Fibroblast of lung (primary cell): ENCODE data around the gene PIP4K2A. TPM values are rescaled to one million over a fixed set of nuclear protein-coding genes. Genes with fewer than 3 reads are reported as not detected.
A peak's percentile ranks its signal among the peaks of the same experiment; 100 is the strongest.

Experiments used
- DNase-seq, 2 donors: peaks; one replicate each; pipeline versions ENCODE4 v3.0.0 to v3.0.0-alpha.2; 2010; ENCODE audit warnings: low read depth in 2 of 2
- H2AFZ ChIP-seq: 2 replicates; pipeline ENCODE4 v1.5.1; 2012; ENCODE audit warnings: low read length, control low read depth, inconsistent platforms
- H3K27ac ChIP-seq: 2 replicates; pipeline ENCODE4 v1.5.1; 2011; ENCODE audit warnings: low read length, control low read depth; ENCODE audit not compliant: insufficient read depth
- H3K27me3 ChIP-seq: 2 replicates; pipeline ENCODE4 v1.5.1; 2011; ENCODE audit warnings: mild to moderate bottlenecking, low read length; ENCODE audit not compliant: control insufficient read depth, insufficient read depth
- H3K36me3 ChIP-seq: 2 replicates; pipeline ENCODE4 v1.5.1; 2011; ENCODE audit warnings: low read length; ENCODE audit not compliant: control insufficient read depth, insufficient read depth
- H3K4me1 ChIP-seq: 2 replicates; pipeline ENCODE4 v1.5.1; 2011; ENCODE audit warnings: low read length; ENCODE audit not compliant: control insufficient read depth, insufficient read depth; ENCODE audit errors: extremely low read depth
- H3K4me2 ChIP-seq: 2 replicates; pipeline ENCODE4 v1.5.1; 2011; ENCODE audit warnings: low read length, control low read depth; ENCODE audit not compliant: insufficient read depth; ENCODE audit errors: extremely low read depth
- H3K4me3 ChIP-seq, 4 experiments: fragments of 200-600 bp in 1 of 4; sonication (generic) in 1 of 4; replicated peaks in 1 of 4; 2 replicates each; pipeline ENCODE4 v1.5.1; 2011 to 2016; ENCODE audit warnings: low read length in 4 of 4, low read depth in 3 of 4, mild to moderate bottlenecking in 3 of 4, control low read depth in 2 of 4, inconsistent platforms in 1 of 4, mixed read lengths in 1 of 4; ENCODE audit not compliant: insufficient read depth in 1 of 4; ENCODE audit errors: control extremely low read depth in 1 of 4
- H3K79me2 ChIP-seq: 2 replicates; pipeline ENCODE4 v1.5.1; 2012; ENCODE audit warnings: mild to moderate bottlenecking, low read length, inconsistent platforms; ENCODE audit not compliant: control insufficient read depth, insufficient read depth
- H3K9ac ChIP-seq: 2 replicates; pipeline ENCODE4 v1.5.1; 2011; ENCODE audit warnings: mild to moderate bottlenecking, low read length, control low read depth; ENCODE audit not compliant: insufficient read depth
- H3K9me3 ChIP-seq: 2 replicates; pipeline ENCODE4 v1.5.1; 2012; ENCODE audit warnings: low read depth, low read length; ENCODE audit not compliant: control insufficient read depth, insufficient read depth
- H4K20me1 ChIP-seq: 2 replicates; pipeline ENCODE4 v1.5.1; 2011; ENCODE audit warnings: low read length; ENCODE audit not compliant: control insufficient read depth, insufficient read depth; ENCODE audit errors: extremely low read depth
- EZH2 ChIP-seq: IDR thresholded peaks from 2 replicates; pipeline ENCODE4 v1.5.1; 2012; ENCODE audit warnings: low read length, control low read depth, mild to moderate bottlenecking; ENCODE audit errors: missing control alignments
- polyA plus RNA-seq, 2 donors: library from polyadenylated mRNA; depleted of rRNA in 1 of 2; stranded (reverse) in 1 of 2; unstranded in 1 of 2; fragments of >200 nt; gene quantifications; 2 replicates each; pipeline ENCODE4 v1.2.1, GENCODE V29; 2011 to 2012; ENCODE audit warnings: missing spikeins in 1 of 2
- total RNA-seq: library from RNA; depleted of rRNA; stranded (reverse); fragments of >200 nt; gene quantifications from 2 replicates; pipeline ENCODE4 v1.2.1, GENCODE V29; 2014
- TF ChIP-seq, protein P1 (sequence below), 2 donors: IDR thresholded peaks in 1 of 2; conservative IDR thresholded peaks in 1 of 2; 1 replicate in 1 of 2; 2 replicates in 1 of 2; pipeline ENCODE4 v1.5.1; 2011 to 2012; ENCODE audit warnings: low read length in 2 of 2, control low read depth in 1 of 2, inconsistent platforms in 1 of 2, low read depth in 1 of 2, mild to moderate bottlenecking in 1 of 2

PIP4K2A gene
- total and polyA plus RNA-seq, 2 donors (not counting 1 experiment from before 2014, with no cell fraction given), result 28.5 to 40.0 TPM

DNA sequence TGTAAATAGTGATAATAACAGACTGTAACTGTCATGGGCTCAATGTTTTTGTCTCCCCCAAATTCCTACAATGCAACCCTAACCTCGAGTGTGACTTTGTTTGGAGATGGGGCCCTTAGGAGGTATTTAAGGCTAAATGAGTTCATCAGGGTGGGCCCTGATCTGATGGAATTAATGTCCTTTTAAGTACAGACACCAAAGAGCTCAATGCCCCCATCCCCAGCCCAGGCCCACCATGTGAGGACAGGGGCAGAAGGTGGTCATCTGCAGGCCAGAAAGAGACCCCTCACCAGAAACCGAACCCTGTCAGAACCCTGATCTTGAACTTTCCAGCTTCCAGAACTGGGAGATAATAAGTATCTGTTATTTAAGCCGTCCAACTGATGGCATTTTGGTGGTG lies 83.2 kb downstream of the PIP4K2A start:
- no peak overlapping the region for H3K27ac ChIP-seq
- DNase-seq, result no peak
- no peak overlapping the region for H3K4me3 ChIP-seq
- no peak overlapping the region for H3K9ac ChIP-seq
- TF ChIP-seq, protein P1, sequence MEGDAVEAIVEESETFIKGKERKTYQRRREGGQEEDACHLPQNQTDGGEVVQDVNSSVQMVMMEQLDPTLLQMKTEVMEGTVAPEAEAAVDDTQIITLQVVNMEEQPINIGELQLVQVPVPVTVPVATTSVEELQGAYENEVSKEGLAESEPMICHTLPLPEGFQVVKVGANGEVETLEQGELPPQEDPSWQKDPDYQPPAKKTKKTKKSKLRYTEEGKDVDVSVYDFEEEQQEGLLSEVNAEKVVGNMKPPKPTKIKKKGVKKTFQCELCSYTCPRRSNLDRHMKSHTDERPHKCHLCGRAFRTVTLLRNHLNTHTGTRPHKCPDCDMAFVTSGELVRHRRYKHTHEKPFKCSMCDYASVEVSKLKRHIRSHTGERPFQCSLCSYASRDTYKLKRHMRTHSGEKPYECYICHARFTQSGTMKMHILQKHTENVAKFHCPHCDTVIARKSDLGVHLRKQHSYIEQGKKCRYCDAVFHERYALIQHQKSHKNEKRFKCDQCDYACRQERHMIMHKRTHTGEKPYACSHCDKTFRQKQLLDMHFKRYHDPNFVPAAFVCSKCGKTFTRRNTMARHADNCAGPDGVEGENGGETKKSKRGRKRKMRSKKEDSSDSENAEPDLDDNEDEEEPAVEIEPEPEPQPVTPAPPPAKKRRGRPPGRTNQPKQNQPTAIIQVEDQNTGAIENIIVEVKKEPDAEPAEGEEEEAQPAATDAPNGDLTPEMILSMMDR (conservative IDR thresholded peaks at IDR 0.05 in 1 of 2, IDR thresholded peaks at IDR 0.05 in 1 of 2; ENCODE audit: low read depth in 1 of 2, low read length in 2 of 2), result no peak
- no peak for TF ChIP-seq EZH2
- H4K20me1 ChIP-seq, result no peaks in the 10 kb centered on the region
- no peaks in the 10 kb centered on the region for H3K9me3 ChIP-seq
- no peaks in the 10 kb centered on the region for H3K36me3 ChIP-seq
- no peaks in the 10 kb centered on the region for H3K27me3 ChIP-seq
- H3K4me2 ChIP-seq, result no peak overlapping the region
- no peak overlapping the region for H2AFZ ChIP-seq
- H3K4me1 ChIP-seq, result peaks cover 15% of the 10 kb centered on the region
- H3K79me2 ChIP-seq, result peaks cover 16% of the 10 kb centered on the region

DNA sequence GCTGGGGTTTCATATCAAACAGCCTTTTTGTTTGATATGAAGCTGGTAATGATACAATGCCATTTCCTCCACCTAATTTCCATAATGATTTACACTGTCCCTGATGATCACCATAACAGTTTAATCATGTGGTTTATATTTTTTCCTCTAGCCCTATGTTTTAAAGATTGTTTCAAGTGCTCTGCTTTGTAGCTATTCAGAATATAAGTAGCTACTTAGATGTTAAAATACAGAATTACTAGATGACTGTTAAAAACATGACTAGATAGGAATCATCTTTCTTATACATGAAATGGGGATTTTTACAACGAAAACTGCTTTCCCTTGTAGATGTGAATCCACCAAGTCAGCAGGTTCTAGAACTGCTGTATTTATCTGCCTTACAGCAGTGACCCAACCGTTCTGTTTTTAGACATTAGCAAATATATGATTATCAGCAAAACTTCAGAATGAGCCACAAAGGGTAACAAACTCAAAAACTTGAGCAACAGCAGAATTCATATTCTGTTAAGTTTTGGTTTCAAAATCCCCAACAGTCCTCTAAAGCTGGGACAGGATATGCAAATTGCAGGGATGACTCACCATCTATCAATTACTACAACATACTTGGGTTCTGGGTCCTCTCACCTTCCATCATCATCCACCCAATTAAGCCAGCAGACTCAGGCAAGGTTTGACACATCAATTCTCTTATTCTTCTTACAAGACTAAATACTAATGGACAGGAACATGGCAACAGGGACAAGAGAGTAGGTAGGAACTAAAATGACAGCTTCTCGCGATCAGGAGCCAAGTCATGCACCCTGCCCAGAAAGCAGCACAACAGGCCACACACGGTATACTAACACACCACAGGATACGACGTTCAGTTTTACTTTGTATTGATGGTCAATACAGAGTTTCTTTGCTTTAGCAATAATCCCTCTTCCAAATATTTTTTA lies 83.9 kb downstream of the PIP4K2A start:
- peak overlapping the region; percentile 0 for H3K27ac ChIP-seq
- no peak for TF ChIP-seq EZH2
- TF ChIP-seq, protein P1 (conservative IDR thresholded peaks at IDR 0.05 in 1 of 2, IDR thresholded peaks at IDR 0.05 in 1 of 2; ENCODE audit: low read depth in 1 of 2, low read length in 2 of 2), result no peak
- H2AFZ ChIP-seq, result no peak overlapping the region
- no peak overlapping the region for H3K4me3 ChIP-seq
- DNase-seq, result peak; percentile 64 to 77
- H3K27me3 ChIP-seq, result no peaks in the 10 kb centered on the region
- H3K79me2 ChIP-seq, result peaks cover 20% of the 10 kb centered on the region
- no peak overlapping the region for H3K9ac ChIP-seq
- H3K4me1 ChIP-seq, result peaks cover 18% of the 10 kb centered on the region
- no peaks in the 10 kb centered on the region for H3K9me3 ChIP-seq
- H3K36me3 ChIP-seq, result no peaks in the 10 kb centered on the region
- H4K20me1 ChIP-seq, result no peaks in the 10 kb centered on the region
- peak overlapping the region; percentile 30 for H3K4me2 ChIP-seq

DNA sequence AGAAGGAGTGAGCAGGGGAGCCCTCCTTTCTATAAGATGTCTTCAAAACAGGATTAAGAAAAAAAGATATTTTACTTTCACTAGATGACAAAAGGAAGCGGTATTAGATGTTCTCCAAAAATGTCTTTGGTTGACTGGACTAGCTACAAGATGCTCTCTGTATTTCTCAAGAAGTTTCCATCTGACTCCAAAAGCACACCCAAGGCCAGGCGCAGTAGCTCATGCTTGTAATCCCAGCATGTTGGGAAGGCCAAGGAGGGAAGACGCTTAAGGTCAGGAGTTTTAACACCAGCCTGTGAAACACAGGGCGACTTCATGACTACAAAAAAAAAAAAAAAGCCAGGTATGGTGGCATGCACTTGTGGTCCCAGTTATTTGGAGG lies 84.5 kb downstream of the PIP4K2A start:
- Histone ChIP-seq H3K9ac (no peak overlapping the region), H4K20me1 (no peaks in the 10 kb centered on the region), H3K79me2 (peaks cover 20% of the 10 kb centered on the region), H3K4me1 (peaks cover 20% of the 10 kb centered on the region), H2AFZ (no peak overlapping the region), H3K36me3 (no peaks in the 10 kb centered on the region), H3K4me2 (peak overlapping the region; percentile 30), H3K9me3 (no peaks in the 10 kb centered on the region), H3K27me3 (no peaks in the 10 kb centered on the region), H3K4me3 (no peak overlapping the region), H3K27ac (no peak overlapping the region)
- TF ChIP-seq EZH2, result no peak
- TF ChIP-seq, protein P1 (conservative IDR thresholded peaks at IDR 0.05 in 1 of 2, IDR thresholded peaks at IDR 0.05 in 1 of 2; ENCODE audit: low read depth in 1 of 2, low read length in 2 of 2), result no peak
- no peak for DNase-seq
